RWPE2 (cell line): ENCODE data around the gene B9D1.

Experiments
- ATAC-seq: fragments of 200-7000 bp; cut with Tn5 transposase; 3 replicates; pipeline ENCODE4 v1.9.1; 2021; ENCODE audit warnings: low read depth
- DNase-seq: peaks from one replicate; pipeline ENCODE4 v3.0.0-alpha.2; 2020; ENCODE audit warnings: low spot score
- H3K27ac ChIP-seq: fragments of 450-650 bp; 2 replicates; pipeline ENCODE4 v1.5.1; 2017; ENCODE audit warnings: mild to moderate bottlenecking; ENCODE audit not compliant: poor library complexity, severe bottlenecking
- H3K27me3 ChIP-seq: fragments of 250-450 bp; sonication (Bioruptor Pico); 2 replicates; pipeline ENCODE4 v1.5.1; 2021; ENCODE audit warnings: mild to moderate bottlenecking, moderate library complexity; ENCODE audit not compliant: insufficient read depth, poor library complexity, severe bottlenecking
- H3K36me3 ChIP-seq: fragments of 250-450 bp; sonication (Bioruptor Pico); 2 replicates; pipeline ENCODE4 v1.5.1; 2020; ENCODE audit warnings: low read depth, mild to moderate bottlenecking, moderate library complexity
- H3K4me1 ChIP-seq: fragments of 250-450 bp; sonication (Bioruptor Pico); 2 replicates; pipeline ENCODE4 v1.5.1; 2021; ENCODE audit warnings: mild to moderate bottlenecking, moderate library complexity; ENCODE audit not compliant: insufficient read depth, poor library complexity, severe bottlenecking
- H3K4me3 ChIP-seq: fragments of 250-450 bp; sonication (Bioruptor Pico); 2 replicates; pipeline ENCODE4 v1.5.1; 2021; ENCODE audit warnings: mild to moderate bottlenecking, moderate library complexity; ENCODE audit not compliant: severe bottlenecking
- H3K9me3 ChIP-seq: fragments of 250-450 bp; sonication (Bioruptor Pico); 2 replicates; pipeline ENCODE4 v1.5.1; 2021; ENCODE audit warnings: mild to moderate bottlenecking, moderate library complexity; ENCODE audit not compliant: severe bottlenecking
- CTCF ChIP-seq: fragments of 450-650 bp; IDR thresholded peaks from one replicate; pipeline ENCODE4 v1.5.1; 2017; ENCODE audit warnings: mild to moderate bottlenecking, moderate library complexity; ENCODE audit not compliant: poor library complexity, severe bottlenecking

The B9D1 gene

DNA sequence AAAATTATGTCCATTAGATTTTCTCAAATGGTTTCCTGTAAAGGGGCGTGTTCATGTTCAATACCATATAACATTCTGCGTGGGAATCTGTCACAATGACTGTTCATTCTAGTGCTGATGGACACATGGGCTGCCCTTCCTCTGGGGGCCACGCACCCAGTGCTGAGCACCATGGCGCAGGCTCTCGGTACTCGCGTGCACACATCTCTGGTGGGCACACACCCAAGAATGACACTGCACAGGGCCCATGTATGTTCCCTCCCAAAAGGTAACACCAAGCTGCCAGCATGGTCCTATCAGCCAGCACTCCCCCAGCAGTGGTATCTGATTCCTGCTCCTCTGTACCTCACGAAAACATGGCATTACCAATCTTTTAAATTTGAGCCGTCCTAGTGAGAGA is 13.7 kb downstream of the B9D1 start:
- no peak overlapping the region for H3K4me3 ChIP-seq
- H3K27me3 ChIP-seq, result no peaks in the 10 kb centered on the region
- H3K36me3 ChIP-seq, result peaks cover 10% of the 10 kb centered on the region
- no peak for DNase-seq
- no peak overlapping the region for H3K27ac ChIP-seq
- no peaks in the 10 kb centered on the region for H3K9me3 ChIP-seq
- ATAC-seq, result no peak
- peaks cover 10% of the 10 kb centered on the region for H3K4me1 ChIP-seq
- TF ChIP-seq CTCF, result no peak

GRCh38 chr17:19348081-19348650 is 14.4 kb downstream of the B9D1 start:
- Histone ChIP-seq H3K27me3 (no peaks in the 10 kb centered on the region), H3K36me3 (peaks cover 10% of the 10 kb centered on the region), H3K4me3 (no peak overlapping the region), H3K9me3 (no peaks in the 10 kb centered on the region), H3K4me1 (peaks cover 8% of the 10 kb centered on the region), H3K27ac (no peak overlapping the region)
- DNase-seq, result no peak
- ATAC-seq, result no peak
- TF ChIP-seq CTCF, result no peak

DNA sequence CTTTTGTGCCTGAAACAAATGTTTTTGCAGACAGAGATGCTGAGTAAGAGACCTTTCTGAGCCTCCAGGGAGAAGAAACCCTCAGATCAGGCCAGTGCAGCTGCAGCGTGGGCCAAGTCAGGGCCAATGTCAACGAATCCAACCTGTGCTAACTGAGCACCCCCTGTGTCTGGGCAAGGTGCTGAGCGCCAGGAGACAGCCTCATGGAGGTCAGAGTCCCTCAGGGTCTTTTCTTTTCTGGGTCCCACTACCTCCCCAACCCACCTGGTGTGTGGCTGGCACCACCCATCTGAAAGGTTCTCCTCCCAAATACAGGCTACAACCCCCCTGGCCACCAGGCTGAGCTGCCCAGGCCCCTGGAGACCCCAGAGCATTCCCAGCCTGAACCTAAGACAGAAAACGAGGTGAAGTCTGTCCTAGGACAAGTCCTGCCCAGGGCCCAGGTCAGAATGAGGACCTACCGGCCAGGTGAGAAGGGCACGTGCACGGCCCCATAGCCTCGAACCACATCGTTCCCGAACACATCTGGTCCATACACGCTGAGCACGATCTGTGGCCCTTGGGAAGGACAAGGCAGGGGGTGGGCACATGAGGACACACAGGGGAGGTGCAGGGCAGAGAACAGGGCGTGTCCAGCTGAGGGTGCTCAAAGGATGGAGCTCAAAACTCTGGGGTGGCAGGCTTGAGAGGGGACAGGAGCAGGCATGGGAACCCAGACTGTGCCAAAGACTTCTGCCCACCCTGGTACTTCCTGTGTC is 15.0 kb downstream of the B9D1 start:
- no peak overlapping the region for H3K4me3 ChIP-seq
- DNase-seq (peak; percentile 32), ATAC-seq (peak; percentile 6; the same call in 1 of the 3 replicates)
- no peaks in the 10 kb centered on the region for H3K27me3 ChIP-seq
- TF ChIP-seq CTCF, result no peak
- peak overlapping the region; percentile 15 for H3K27ac ChIP-seq
- peaks cover 8% of the 10 kb centered on the region for H3K4me1 ChIP-seq
- no peaks in the 10 kb centered on the region for H3K9me3 ChIP-seq
- peaks cover 10% of the 10 kb centered on the region for H3K36me3 ChIP-seq

- Histone ChIP-seq H3K4me1 (peaks cover 8% of the 10 kb centered on the region), H3K27me3 (no peaks in the 10 kb centered on the region), H3K36me3 (peaks cover 10% of the 10 kb centered on the region), H3K9me3 (no peaks in the 10 kb centered on the region), H3K4me3 (no peak overlapping the region), H3K27ac (peak overlapping the region; percentile 15)
- DNase-seq (peak; percentile 37), ATAC-seq (peak; percentile 44)
- no peak for TF ChIP-seq CTCF
These were observed 15.9 kb downstream of the B9D1 start for GRCh38 chr17:19346351-19347255.
